ENCODE results near the gene CDK19. TPM values are rescaled to one million over a fixed set of nuclear protein-coding genes. Genes with fewer than 3 reads are reported as not detected.
A peak's percentile ranks its signal among the peaks of the same experiment; 100 is the strongest.
"Not testable (repeated sequence)": the region's sequence is repeated elsewhere in the genome, so short reads cannot be mapped to it uniquely, and the experiment has no call there.

The CDK19 gene
- total RNA-seq, 1 experiment from 2014 or later = 7.6 TPM

GRCh38 chr6:110815015-110815410 lies 256 bp downstream of the CDK19 start:
- in situ Hi-C loops (cut with HindIII; ENCODE audit: low pct_unique_long_range_greater_than_20kb, low sequenced_read_pairs) = no loop called here
- no peak for DNase-seq (ENCODE audit: low read depth)

GRCh38 chr6:110814102-110815014 lies 911 bp downstream of the CDK19 start:
- in situ Hi-C loops (cut with HindIII; ENCODE audit: low pct_unique_long_range_greater_than_20kb, low sequenced_read_pairs) = no loop called here
- DNase-seq (ENCODE audit: low read depth) = peak; percentile 44

GRCh38 chr6:110813338-110814101 lies 1.7 kb downstream of the CDK19 start:
- DNase-seq (ENCODE audit: low read depth) = no peak
- in situ Hi-C loops (cut with HindIII; ENCODE audit: low pct_unique_long_range_greater_than_20kb, low sequenced_read_pairs) = no loop called here

GRCh38 chr6:110812719-110813118 lies 2.5 kb downstream of the CDK19 start:
- in situ Hi-C loops (cut with HindIII; ENCODE audit: low pct_unique_long_range_greater_than_20kb, low sequenced_read_pairs) = no loop called here
- DNase-seq (ENCODE audit: low read depth) = no peak

GRCh38 chr6:110810896-110811586 lies 4.2 kb downstream of the CDK19 start:
- no peak for DNase-seq (ENCODE audit: low read depth)
- in situ Hi-C loops (cut with HindIII; ENCODE audit: low pct_unique_long_range_greater_than_20kb, low sequenced_read_pairs) = no loop called here

- DNase-seq (ENCODE audit: low read depth) = no peak
- in situ Hi-C loops (cut with HindIII; ENCODE audit: low pct_unique_long_range_greater_than_20kb, low sequenced_read_pairs) = no loop called here
Observed at GRCh38 chr6:110809792-110810191, 5.5 kb downstream of the CDK19 start.

- DNase-seq (ENCODE audit: low read depth); in situ Hi-C loops (cut with HindIII; ENCODE audit: low pct_unique_long_range_greater_than_20kb, low sequenced_read_pairs): not testable (repeated sequence)
Observed at GRCh38 chr6:110802175-110802574, 13.1 kb downstream of the CDK19 start.

GRCh38 chr6:110800839-110801196 lies 14.5 kb downstream of the CDK19 start:
- no peak for DNase-seq (ENCODE audit: low read depth)
- in situ Hi-C loops (cut with HindIII; ENCODE audit: low pct_unique_long_range_greater_than_20kb, low sequenced_read_pairs) = no loop called here

GRCh38 chr6:110800196-110800838 lies 15.0 kb downstream of the CDK19 start:
- DNase-seq (ENCODE audit: low read depth) = no peak
- in situ Hi-C loops (cut with HindIII; ENCODE audit: low pct_unique_long_range_greater_than_20kb, low sequenced_read_pairs) = no loop called here

GRCh38 chr6:110799655-110800054 lies 15.6 kb downstream of the CDK19 start:
- in situ Hi-C loops (cut with HindIII; ENCODE audit: low pct_unique_long_range_greater_than_20kb, low sequenced_read_pairs) = no loop called here

GRCh38 chr6:110799189-110799588 lies 16.1 kb downstream of the CDK19 start:
- no peak for DNase-seq (ENCODE audit: low read depth)
- in situ Hi-C loops (cut with HindIII; ENCODE audit: low pct_unique_long_range_greater_than_20kb, low sequenced_read_pairs) = no loop called here

More at GRCh38 chr6:110799655-110800054, 15.6 kb downstream of the CDK19 start:
- DNase-seq (ENCODE audit: low read depth) = no peak

- in situ Hi-C loops (cut with HindIII; ENCODE audit: low pct_unique_long_range_greater_than_20kb, low sequenced_read_pairs) = no loop called here
- DNase-seq (ENCODE audit: low read depth) = no peak
Observed at GRCh38 chr6:110795271-110795670, 20.0 kb downstream of the CDK19 start.

- DNase-seq (ENCODE audit: low read depth) = no peak
- in situ Hi-C loops (cut with HindIII; ENCODE audit: low pct_unique_long_range_greater_than_20kb, low sequenced_read_pairs) = no loop called here
Observed at GRCh38 chr6:110786696-110787095, 28.6 kb downstream of the CDK19 start.

GRCh38 chr6:110786271-110786670 lies 29.0 kb downstream of the CDK19 start:
- in situ Hi-C loops (cut with HindIII; ENCODE audit: low pct_unique_long_range_greater_than_20kb, low sequenced_read_pairs) = no loop called here
- no peak for DNase-seq (ENCODE audit: low read depth)

- no peak for DNase-seq (ENCODE audit: low read depth)
- in situ Hi-C loops (cut with HindIII; ENCODE audit: low pct_unique_long_range_greater_than_20kb, low sequenced_read_pairs) = no loop called here
Observed at GRCh38 chr6:110784610-110784979, 30.7 kb downstream of the CDK19 start.

- in situ Hi-C loops (cut with HindIII; ENCODE audit: low pct_unique_long_range_greater_than_20kb, low sequenced_read_pairs) = no loop called here
- DNase-seq (ENCODE audit: low read depth) = no peak
Observed at GRCh38 chr6:110781522-110782214, 33.6 kb downstream of the CDK19 start.

GRCh38 chr6:110778333-110778732 lies 36.9 kb downstream of the CDK19 start:
- DNase-seq (ENCODE audit: low read depth) = no peak
- in situ Hi-C loops (cut with HindIII; ENCODE audit: low pct_unique_long_range_greater_than_20kb, low sequenced_read_pairs) = no loop called here

GRCh38 chr6:110777636-110778035 lies 37.6 kb downstream of the CDK19 start:
- in situ Hi-C loops (cut with HindIII; ENCODE audit: low pct_unique_long_range_greater_than_20kb, low sequenced_read_pairs) = no loop called here
- no peak for DNase-seq (ENCODE audit: low read depth)
